HPDE6-E6E7 (cell line): ENCODE data around the gene GUCY1B1.

Experiments used
- DNase-seq: peaks from one replicate; pipeline ENCODE4 v3.0.0; 2011; ENCODE audit warnings: missing footprints; ENCODE audit errors: extremely low spot score

GUCY1B1 gene

DNA sequence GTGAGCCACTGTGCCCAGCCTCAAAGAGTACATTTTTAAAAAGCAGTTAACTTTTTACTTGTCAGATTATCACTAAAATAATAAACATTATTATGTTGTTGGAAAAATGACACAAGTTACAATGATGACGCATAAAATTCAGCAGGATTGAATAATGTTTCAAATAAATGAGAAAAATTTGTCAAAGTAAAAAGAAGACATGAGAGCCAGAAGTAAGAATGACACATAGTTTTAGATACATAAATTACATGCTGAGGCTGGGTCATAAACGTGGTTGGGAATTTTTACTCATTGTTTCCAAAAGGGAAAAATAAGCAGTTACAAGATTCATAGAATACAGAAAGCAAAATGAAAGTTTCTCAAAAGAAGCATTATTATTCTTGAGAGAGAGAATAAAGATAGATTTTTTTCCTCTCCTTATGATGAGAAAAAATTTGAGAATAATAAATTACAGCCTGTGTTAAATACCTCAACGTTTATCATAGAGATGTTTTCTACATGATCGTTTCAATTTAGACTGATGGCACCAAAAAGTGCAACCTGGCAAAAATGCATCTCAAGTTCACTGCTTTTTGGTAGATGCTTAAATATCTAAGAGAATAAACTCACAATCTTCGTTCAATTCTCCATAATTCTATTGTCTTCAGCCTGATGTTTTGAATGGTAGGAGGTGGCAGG lies 40.4 kb downstream of the GUCY1B1 start:
- DNase-seq = no peak

DNA sequence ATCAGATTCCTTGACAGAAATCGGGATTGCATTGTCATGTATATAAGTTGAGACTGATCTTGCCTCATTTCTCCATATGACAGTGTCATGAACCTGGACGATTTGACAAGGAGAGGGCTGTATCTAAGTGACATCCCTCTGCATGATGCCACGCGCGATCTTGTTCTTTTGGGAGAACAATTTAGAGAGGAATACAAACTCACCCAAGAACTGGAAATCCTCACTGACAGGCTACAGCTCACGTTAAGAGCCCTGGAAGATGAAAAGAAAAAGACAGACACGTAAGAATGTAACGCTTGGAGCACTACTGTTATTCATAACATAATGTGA lies 40.9 kb downstream of the GUCY1B1 start:
- no peak for DNase-seq

DNA sequence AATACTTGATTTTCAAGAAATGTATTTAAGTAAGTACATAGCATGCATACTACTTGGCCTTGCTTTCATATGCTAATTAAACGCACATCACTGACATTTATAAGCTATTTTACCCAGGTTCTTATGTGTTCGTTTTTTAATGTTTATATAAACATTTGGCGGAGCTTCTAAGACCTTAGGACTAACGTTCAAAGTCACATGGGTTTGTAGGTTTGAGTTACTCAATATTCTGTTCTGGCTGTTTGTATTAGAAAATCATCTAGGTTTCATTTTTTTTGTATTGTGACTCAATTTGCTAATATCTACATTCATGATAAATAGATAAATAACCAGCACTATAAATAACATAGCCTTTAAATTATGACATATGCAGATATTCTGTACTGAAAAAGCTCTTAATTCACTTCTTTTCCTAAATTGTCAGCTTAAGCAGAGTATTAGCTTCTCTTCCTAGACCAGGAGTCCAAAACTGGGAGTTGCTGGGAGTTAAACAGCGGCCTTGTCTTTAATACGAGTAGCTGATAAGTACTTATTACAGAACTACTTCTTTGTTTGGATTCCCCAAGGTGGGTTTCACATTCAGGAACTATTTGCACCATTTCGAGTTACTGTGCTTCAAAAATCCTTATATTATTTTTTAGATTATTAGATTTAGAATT lies 42.0 kb downstream of the GUCY1B1 start:
- no peak for DNase-seq

DNA sequence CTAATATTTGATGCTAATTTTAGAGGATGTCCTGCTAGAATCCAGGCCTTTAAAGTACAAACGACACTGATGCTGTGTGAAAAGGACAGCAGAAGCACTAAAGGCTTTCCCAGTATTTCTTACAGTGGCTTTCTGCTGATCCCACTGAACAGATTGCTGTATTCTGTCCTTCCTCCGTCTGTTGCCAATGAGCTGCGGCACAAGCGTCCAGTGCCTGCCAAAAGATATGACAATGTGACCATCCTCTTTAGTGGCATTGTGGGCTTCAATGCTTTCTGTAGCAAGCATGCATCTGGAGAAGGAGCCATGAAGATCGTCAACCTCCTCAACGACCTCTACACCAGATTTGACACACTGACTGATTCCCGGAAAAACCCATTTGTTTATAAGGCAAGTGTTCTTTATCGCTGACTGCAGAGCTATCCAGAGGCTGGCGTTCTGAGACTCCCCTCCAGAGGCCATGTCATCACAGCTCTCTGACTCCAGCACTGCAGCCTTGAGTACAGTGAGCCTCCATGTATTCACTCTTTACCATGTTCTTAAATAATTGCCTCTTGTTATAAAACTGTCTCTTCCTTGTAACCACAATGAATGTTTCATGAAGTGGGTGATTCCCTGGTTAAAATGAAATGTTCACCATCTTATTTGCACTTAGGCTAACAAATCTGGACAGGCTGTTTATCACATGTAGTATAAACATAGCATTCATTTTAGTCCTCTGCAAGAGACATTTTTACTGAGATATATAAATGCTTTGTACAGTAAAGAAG lies 43.6 kb downstream of the GUCY1B1 start:
- DNase-seq = no peak

DNA sequence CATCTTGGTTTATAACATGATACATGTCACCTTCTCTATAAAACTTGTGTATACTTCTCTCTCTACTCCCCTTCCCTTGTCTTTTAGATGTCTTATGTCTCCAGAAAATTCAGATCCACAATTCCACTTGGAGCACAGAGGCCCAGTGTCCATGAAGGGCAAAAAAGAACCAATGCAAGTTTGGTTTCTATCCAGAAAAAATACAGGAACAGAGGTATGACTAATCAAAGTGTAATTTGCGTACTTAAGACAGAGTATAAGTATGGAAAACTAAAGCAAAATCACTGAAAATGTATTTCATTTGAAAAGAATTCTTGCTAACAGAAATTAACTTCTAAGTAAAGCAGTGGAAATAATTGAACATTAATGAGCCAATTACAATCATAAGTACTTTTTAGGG lies 46.2 kb downstream of the GUCY1B1 start:
- DNase-seq = no peak

DNA sequence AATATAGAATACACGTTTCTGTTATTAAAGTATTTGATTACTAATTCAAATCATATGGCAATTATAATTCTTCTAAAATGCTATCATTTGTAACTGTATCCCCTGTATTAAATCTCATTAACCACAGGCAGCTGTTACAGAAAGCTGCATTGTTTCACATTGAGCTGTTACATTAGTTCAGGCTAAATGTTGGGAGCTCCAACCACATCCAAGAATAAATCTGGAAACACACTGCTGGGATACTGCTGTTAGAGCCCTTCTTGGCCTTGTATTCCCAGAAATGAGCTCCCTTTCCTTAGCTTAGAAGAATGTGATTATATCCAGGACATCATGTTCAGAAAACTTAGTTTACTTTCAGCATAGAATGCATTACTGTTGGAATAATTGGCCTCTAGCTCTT lies 48.2 kb downstream of the GUCY1B1 start:
- DNase-seq = no peak

DNA sequence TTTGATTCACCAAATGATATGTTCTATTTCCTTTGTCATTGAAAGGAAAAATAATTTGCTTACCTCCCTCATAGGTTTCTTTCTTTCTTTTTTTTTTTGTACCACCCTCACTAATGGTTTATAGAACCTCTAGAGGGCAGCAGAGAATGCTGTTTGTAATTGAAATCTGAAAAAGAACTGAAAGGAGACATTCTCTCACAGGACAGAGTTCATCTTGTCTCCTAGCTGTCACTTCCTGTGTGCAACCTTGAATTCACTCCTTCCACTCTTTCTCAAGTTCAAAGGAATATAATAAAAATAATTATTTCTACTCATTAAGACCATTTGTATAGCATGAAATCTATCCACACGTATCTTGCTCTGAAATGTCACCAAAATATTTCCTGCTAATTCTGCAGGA lies 51.0 kb downstream of the GUCY1B1 start:
- DNase-seq = peak; percentile 39

DNA sequence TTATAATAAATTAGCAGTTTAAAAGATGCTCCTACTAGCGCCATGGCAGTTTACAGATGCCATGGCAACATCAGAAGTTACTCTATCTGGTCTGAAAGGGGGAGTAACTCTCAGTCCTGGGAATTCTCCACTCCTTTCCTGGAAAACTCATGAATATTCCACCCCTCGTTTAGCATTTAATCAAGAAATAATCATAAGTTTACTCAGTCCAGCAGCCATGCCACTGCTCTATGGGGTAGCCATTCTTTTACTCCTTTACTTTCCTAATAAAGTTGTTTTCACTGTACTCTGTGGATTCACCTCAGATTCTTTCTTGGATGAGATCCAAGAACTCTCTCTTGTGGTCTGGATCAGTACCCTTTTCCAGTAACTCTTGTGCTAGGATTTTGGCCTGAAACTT lies 52.3 kb downstream of the GUCY1B1 start:
- DNase-seq = no peak

DNA sequence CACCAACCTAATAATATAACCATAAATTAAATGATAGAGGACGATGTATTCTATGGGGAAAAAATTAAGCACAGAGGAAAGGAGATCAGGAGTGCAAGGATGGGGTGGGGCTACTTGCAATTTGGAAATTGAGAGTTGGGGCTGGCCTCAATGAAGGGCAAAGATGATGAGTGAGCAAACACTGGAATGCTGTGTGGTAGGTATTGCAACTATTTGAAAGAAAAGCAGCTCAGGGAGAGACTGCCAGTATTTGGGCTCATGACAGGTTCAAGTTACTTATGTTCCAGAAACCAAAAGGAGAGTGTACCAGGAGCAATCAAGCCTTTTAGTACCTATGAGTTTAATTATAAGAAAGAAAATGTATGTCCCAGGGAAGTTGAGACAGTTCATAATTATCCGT lies 59.8 kb downstream of the GUCY1B1 start:
- peak; percentile 4 for DNase-seq

DNA sequence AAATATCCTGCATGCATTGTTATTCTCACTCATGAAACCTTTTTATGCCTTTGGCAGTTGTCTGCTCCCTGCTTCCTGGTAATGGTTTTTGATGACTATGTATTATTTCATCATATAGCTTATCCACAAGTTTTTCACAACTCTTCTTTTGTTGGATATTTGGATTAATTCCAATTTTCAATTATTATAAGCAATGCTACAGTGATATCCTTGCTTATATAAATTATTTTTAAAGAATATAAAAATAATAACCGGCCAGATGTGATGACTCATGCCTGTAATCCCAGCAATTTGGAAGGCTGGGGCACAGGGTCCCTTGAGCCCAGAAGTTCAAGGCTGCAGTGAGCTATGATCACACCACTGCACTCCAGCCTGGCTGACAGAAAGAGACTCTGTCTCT lies 60.2 kb downstream of the GUCY1B1 start:
- DNase-seq = no peak

DNA sequence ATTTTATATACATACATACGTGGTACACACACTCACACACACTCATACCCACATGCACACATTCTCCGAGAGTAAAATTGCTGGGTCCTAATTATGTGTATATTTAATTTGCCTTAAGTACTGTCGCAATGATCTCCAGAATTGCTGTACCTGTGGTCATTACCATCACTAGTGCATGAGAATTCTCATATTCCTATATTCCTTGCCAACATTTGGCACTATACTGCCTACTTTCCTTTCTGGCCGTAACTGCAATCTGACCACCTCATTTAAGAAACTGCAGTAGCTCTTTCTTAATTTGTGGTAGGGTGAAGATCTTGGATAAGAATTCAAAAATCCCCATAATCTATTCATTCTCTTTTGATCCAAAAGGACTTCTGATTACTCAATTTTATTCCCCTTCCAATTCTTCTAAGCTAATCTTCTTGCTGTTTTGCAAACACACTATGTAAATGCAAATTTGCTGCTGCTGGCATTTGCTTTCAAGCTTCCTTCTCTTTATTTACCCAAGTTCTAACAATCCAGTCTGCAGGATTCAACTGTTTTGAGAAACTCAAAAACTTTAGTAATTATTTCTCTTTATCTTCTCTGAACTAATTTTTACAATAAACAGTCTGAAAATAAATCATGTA lies 62.2 kb downstream of the GUCY1B1 start:
- no peak for DNase-seq

DNA sequence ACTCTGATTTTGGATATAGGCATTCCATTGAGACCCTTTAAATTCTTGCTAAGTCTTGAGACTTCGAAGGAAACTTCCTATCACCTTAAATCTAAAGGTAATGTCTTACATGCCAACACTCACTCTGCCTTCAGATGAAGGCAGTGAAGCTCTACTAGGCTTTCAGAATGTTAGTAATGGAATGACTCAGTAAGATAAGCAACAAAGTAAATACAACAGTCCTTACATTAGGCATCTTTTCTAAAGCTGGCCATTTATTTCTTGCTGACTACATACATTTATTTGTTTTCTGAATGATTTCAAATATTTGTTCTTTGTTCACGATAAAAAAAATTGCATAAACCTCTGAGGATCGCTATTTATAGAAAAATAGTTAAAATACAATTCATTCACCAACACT lies 63.8 kb downstream of the GUCY1B1 start:
- DNase-seq = no peak

DNA sequence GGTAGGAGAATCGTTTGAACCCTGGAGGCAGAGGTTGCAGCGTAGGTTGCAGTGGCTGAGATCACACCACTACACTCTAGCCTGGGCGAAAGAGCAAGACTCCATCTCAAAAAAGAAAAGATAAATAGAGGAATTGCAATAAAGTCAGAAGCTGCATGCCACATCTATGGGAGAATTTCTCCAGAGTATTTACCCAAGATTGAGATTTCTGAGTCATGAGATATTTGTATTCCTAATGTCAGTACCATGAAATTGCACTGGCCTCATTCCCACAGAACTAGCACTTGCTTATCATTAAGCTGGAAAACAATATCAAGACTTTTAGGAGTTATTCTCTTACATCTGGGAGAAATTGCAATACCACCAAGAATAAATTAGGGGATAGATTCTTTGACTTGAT lies 69.8 kb downstream of the GUCY1B1 start:
- no peak for DNase-seq

DNA sequence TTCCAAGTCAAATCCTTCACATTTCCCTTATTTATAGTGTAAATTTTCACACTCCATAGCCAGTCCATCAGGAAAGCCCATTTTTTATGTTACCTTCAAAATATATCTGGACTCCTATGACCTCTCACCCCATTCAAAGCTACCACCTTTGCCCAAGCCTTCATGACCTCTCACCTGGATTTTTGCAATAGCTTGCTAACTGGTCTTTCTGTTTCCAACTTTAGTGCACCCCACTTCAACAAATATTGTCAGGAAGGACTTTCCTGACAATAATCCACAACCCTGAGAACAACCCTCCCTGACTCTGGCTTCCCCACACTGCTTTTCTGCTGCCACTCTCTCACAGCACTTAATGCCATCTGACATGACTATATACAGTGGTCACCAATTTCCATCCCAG lies 73.8 kb downstream of the GUCY1B1 start:
- no peak for DNase-seq

DNA sequence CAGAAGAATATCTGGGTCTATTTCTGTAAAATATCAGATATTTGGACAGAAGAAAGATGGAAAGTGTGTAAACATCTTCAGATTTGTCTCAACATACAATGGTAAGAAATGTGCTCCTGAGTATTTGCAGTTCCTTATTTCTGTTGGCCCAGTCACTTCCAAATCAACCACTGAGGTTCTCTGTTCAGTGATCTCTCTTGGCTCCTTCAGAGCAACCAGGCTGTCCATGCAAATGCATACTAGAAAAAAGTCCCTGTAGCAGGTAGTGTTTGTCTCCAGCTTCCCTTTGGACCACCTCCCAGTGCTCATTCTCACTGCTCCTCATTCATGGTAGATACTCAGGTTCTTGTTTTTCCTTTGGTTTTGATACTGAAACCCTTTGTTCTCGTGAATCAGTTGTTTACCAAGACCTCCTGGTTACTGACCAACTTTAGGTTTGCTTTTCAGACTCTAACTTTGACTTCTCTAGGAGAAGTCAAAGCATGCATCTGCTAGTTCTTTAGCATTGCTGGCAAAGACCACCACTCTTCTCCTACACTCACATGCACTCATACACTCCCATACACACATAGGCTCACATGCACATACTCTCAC lies 78.5 kb downstream of the GUCY1B1 start:
- DNase-seq = no peak

DNA sequence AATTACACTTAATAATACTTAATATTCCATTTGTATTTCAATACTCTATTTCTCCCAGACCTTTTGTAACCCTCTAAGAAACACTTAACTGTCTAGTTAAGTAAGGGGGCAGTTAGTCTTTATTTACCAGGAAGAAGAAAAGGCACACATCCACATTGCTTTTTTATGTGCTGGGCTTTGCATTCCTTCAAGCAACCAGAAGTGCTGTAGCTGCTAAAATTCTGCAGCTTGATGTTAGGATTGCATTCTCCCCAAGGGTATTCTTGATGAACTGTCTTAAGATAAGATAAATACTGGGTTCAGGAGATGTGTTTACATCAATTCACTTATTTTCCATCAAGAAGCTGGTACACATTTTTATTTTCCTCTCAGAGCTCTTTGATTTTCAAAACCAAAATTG lies 83.3 kb downstream of the GUCY1B1 start:
- DNase-seq = no peak

DNA sequence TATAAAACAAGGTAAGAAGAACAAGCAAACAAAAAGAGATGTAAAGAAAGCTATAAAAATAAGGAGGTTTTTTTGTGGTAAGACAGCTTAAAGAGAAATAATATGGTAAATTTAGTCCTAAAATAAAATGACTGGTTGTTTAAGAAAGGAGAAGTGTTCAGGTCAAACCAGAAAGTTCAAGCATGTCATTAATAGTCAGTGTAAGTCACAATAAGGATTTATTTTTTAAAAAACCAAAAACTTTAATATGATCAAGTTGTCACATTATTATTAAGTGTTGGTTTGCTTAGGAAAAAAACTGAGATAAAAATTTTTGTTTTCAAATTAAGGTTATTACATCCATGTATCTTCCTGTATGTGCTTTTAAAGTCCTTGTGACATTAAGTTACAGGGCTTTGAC lies 88.1 kb downstream of the GUCY1B1 start:
- DNase-seq = no peak

DNA sequence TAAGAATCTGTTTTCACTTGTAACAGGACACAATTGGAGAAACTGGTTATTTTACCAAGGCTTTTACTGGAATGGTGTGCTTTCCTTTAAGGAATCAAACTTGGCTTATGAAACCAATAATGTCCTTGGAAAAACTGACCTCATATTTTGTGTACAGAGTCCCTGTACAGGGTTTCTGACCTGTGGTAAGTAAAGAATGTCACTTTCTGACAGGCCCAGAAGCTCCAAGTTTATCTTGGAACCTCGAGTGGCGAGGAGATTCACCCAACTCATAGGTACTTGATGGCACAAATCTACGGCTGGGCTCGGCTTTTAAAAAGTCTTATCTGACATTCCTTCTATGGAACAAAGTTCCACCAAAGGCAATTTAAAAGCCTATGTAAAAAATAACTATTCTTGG lies 90.2 kb downstream of the GUCY1B1 start:
- DNase-seq = no peak

DNA sequence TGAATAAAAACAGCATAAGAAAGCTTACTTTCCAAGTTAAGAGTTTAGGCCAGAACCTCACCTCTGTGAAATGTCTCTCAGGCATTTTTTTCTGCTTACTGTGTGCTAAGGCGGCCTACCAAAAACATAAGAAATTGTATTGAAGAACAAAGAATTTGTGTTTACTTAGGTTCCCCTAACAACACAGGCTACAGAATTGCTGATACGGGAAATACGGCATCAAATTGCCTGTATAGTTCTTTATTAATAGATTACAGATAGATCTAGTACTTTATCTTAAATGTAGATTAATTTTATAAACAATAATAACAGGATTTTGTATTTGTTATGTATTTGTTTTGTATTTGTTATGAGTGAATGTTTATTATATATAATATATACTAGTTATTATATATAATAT lies 94.4 kb downstream of the GUCY1B1 start:
- DNase-seq = no peak

DNA sequence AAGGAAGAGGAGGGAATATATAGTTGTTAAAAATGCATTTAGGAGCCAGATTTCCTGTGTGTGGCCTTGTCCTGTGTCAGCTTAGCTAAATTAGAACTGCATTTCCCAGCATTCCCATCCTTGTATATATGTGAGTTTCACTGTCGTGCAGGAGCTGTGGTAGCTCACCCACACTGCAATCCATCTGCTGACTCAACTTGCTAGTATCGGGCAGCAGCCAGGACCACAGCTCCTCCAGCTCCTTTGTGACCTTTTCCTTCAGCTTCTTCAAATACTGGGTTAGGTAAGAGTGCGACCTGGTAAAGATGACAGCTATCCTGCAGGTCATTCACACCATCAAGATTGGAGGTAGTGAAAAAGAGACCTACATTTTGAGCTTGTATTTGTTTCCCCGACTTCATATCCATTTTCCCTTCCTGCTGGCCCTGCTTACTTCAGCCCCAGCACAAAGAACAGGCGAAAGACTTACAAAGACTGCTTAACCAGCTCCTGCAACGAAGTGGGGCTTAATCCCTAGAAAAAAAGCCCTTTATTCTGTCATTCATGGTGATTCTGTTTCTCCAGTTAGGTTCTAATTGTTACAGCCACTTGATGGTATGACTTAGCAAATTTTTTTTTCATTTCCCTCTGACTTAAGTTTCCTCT lies 95.9 kb downstream of the GUCY1B1 start:
- no peak for DNase-seq

DNA sequence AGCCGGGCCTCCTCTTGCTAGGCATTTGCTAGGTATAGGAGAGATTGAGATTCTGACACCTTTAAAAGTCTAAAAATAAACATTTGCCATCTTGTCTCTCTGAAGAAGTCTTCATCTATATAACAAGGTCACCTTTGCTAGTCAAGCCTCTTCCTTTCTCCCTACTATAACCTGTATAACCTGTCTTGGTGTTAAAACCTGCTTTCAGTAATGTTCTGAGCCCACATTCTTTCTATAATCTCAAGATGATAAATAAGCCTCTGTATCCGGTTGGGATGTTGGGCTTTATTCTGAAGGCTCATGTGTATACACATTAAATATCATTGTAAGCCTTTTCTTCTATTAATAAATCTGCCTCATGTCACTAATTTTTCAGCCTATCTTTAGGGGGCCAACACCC lies 97.1 kb downstream of the GUCY1B1 start:
- no peak for DNase-seq
